Measurements from ENCODE around the gene STAT1. TPM values are rescaled to one million over a fixed set of nuclear protein-coding genes. Genes with fewer than 3 reads are reported as not detected.

The STAT1 gene
- total RNA-seq, 1 experiment from 2014 or later = 76.5 TPM

- ChIA-PET POLR2A (ENCODE audit: low non-redundant PET) (no interaction called here), CTCF (no interaction called here)
- DNase-seq (ENCODE audit: low spot score) = no peak
- H3K9me3 ChIP-seq (ENCODE audit: low read depth, low read length, poor library complexity, severe bottlenecking) = no peaks in the 10 kb centered on the region
- no peak overlapping the region for H3K27ac ChIP-seq (ENCODE audit: low read depth, low read length, poor library complexity, severe bottlenecking)
- H3K27me3 ChIP-seq (replicated peaks; ENCODE audit: insufficient read depth, low read depth, low read length, poor library complexity) = no peaks in the 10 kb centered on the region
- peaks cover 55% of the 10 kb centered on the region for H3K36me3 ChIP-seq (ENCODE audit: insufficient read depth, low read length, poor library complexity, severe bottlenecking)
- H3K4me1 ChIP-seq (ENCODE audit: insufficient read depth, low read length, poor library complexity, severe bottlenecking) = peaks cover 6% of the 10 kb centered on the region
- intact Hi-C loops (cut with micrococcal nuclease; ENCODE audit: unreplicated experiment) = no loop called here
- H3K4me3 ChIP-seq (ENCODE audit: low read depth, low read length, poor library complexity, severe bottlenecking) = no peak overlapping the region
- BruUV-seq (replicated peaks) = no TSS peak
- TF ChIP-seq EZH2 (IDR thresholded peaks at IDR 0.05; ENCODE audit: borderline replicate concordance, low read depth, low read length, poor library complexity, severe bottlenecking) = no peak
- no peak for TF ChIP-seq CTCF (conservative IDR thresholded peaks at IDR 0.05; ENCODE audit: low read depth, low read length)
Observed at GRCh38 chr2:190984595-190984994, 29.4 kb downstream of the STAT1 start.

- ChIA-PET POLR2A (ENCODE audit: low non-redundant PET) (no interaction called here), CTCF (interaction anchor here (0.6 kb wide), 1 partner anchor 201 kb away, joined by 3 read pairs; no protein-coding TSS in a partner anchor)
- H3K27ac ChIP-seq (ENCODE audit: low read depth, low read length, poor library complexity, severe bottlenecking) = no peak overlapping the region
- H3K27me3 ChIP-seq (replicated peaks; ENCODE audit: insufficient read depth, low read depth, low read length, poor library complexity) = no peaks in the 10 kb centered on the region
- BruUV-seq (replicated peaks) = no TSS peak
- H3K36me3 ChIP-seq (ENCODE audit: insufficient read depth, low read length, poor library complexity, severe bottlenecking) = peaks cover 68% of the 10 kb centered on the region
- TF ChIP-seq CTCF (conservative IDR thresholded peaks at IDR 0.05; ENCODE audit: low read depth, low read length) (no peak), EZH2 (IDR thresholded peaks at IDR 0.05; ENCODE audit: borderline replicate concordance, low read depth, low read length, poor library complexity, severe bottlenecking) (no peak)
- no peaks in the 10 kb centered on the region for H3K9me3 ChIP-seq (ENCODE audit: low read depth, low read length, poor library complexity, severe bottlenecking)
- intact Hi-C loops (cut with micrococcal nuclease; ENCODE audit: unreplicated experiment) = no loop called here
- DNase-seq (ENCODE audit: low spot score) = no peak
- no peak overlapping the region for H3K4me3 ChIP-seq (ENCODE audit: low read depth, low read length, poor library complexity, severe bottlenecking)
- peaks cover 6% of the 10 kb centered on the region for H3K4me1 ChIP-seq (ENCODE audit: insufficient read depth, low read length, poor library complexity, severe bottlenecking)
Observed at GRCh38 chr2:190982262-190983034, 31.5 kb downstream of the STAT1 start.

- BruUV-seq (replicated peaks) = no TSS peak
- POLR2A ChIA-PET (ENCODE audit: low non-redundant PET) = no interaction called here
- Histone ChIP-seq H3K4me1 (ENCODE audit: insufficient read depth, low read length, poor library complexity, severe bottlenecking) (peaks cover 5% of the 10 kb centered on the region), H3K27ac (ENCODE audit: low read depth, low read length, poor library complexity, severe bottlenecking) (no peak overlapping the region), H3K36me3 (ENCODE audit: insufficient read depth, low read length, poor library complexity, severe bottlenecking) (peaks cover 70% of the 10 kb centered on the region), H3K9me3 (ENCODE audit: low read depth, low read length, poor library complexity, severe bottlenecking) (no peaks in the 10 kb centered on the region), H3K27me3 (replicated peaks; ENCODE audit: insufficient read depth, low read depth, low read length, poor library complexity) (no peaks in the 10 kb centered on the region), H3K4me3 (ENCODE audit: low read depth, low read length, poor library complexity, severe bottlenecking) (no peak overlapping the region)
- DNase-seq (ENCODE audit: low spot score) = no peak
- TF ChIP-seq CTCF (conservative IDR thresholded peaks at IDR 0.05; ENCODE audit: low read depth, low read length) = no peak
- TF ChIP-seq EZH2 (IDR thresholded peaks at IDR 0.05; ENCODE audit: borderline replicate concordance, low read depth, low read length, poor library complexity, severe bottlenecking) = no peak
- CTCF ChIA-PET = no interaction called here
- intact Hi-C loops (cut with micrococcal nuclease; ENCODE audit: unreplicated experiment) = no loop called here
Observed at GRCh38 chr2:190981733-190982132, 32.2 kb downstream of the STAT1 start.
